ENCODE measurements around the gene SKIL.

The SKIL gene

GRCh38 chr3:170372190-170372879 is 14.8 kb downstream of the SKIL start:
- DNase-seq (ENCODE audit: insufficient read length, low spot score) (no peak), FAIRE-seq (peak; percentile 69)
- TF ChIP-seq, protein P1, sequence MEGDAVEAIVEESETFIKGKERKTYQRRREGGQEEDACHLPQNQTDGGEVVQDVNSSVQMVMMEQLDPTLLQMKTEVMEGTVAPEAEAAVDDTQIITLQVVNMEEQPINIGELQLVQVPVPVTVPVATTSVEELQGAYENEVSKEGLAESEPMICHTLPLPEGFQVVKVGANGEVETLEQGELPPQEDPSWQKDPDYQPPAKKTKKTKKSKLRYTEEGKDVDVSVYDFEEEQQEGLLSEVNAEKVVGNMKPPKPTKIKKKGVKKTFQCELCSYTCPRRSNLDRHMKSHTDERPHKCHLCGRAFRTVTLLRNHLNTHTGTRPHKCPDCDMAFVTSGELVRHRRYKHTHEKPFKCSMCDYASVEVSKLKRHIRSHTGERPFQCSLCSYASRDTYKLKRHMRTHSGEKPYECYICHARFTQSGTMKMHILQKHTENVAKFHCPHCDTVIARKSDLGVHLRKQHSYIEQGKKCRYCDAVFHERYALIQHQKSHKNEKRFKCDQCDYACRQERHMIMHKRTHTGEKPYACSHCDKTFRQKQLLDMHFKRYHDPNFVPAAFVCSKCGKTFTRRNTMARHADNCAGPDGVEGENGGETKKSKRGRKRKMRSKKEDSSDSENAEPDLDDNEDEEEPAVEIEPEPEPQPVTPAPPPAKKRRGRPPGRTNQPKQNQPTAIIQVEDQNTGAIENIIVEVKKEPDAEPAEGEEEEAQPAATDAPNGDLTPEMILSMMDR (IDR thresholded peaks at IDR 0.05; ENCODE audit: insufficient read depth, missing control alignments) = no peak

- TF ChIP-seq, protein P1 (IDR thresholded peaks at IDR 0.05; ENCODE audit: insufficient read depth, missing control alignments) = no peak
- DNase-seq (ENCODE audit: insufficient read length, low spot score) (no peak), FAIRE-seq (no peak)
These were observed 26.1 kb downstream of the SKIL start for GRCh38 chr3:170383567-170383966.

DNA sequence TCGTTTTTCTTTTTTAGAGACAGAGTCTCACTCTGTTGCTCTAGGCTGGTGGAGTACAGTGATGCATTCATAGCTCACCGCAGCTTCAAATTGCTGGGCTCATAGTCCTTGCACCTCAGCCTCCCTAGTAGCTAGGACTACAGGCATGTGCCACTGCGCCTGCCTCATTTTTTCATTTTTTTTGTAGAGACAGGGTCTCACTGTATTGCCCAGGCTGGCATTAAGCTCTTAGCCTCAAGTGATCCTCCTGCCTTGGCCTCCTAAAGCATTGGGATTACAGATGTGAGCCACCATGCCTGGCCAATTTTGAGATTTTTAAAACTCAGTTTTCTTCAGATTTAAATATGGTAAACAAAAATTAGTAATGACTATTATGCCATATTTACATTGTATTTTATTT is 29.0 kb downstream of the SKIL start:
- TF ChIP-seq, protein P1 (IDR thresholded peaks at IDR 0.05; ENCODE audit: insufficient read depth, missing control alignments) = no peak
- FAIRE-seq (no peak), DNase-seq (ENCODE audit: insufficient read length, low spot score) (no peak)

- no peak for DNase-seq (ENCODE audit: insufficient read length, low spot score)
- TF ChIP-seq, protein P1 (IDR thresholded peaks at IDR 0.05; ENCODE audit: insufficient read depth, missing control alignments) = no peak
- FAIRE-seq = peak; percentile 48
These were observed 30.4 kb downstream of the SKIL start for GRCh38 chr3:170387950-170388349.

- TF ChIP-seq, protein P1 (IDR thresholded peaks at IDR 0.05; ENCODE audit: insufficient read depth, missing control alignments) = no peak
- DNase-seq (ENCODE audit: insufficient read length, low spot score) = no peak
- no peak for FAIRE-seq
These were observed 33.6 kb downstream of the SKIL start for GRCh38 chr3:170391108-170391507.

- FAIRE-seq (no peak), DNase-seq (ENCODE audit: insufficient read length, low spot score) (no peak)
- TF ChIP-seq, protein P1 (IDR thresholded peaks at IDR 0.05; ENCODE audit: insufficient read depth, missing control alignments) = no peak
These were observed 40.2 kb downstream of the SKIL start for GRCh38 chr3:170397685-170398084.

DNA sequence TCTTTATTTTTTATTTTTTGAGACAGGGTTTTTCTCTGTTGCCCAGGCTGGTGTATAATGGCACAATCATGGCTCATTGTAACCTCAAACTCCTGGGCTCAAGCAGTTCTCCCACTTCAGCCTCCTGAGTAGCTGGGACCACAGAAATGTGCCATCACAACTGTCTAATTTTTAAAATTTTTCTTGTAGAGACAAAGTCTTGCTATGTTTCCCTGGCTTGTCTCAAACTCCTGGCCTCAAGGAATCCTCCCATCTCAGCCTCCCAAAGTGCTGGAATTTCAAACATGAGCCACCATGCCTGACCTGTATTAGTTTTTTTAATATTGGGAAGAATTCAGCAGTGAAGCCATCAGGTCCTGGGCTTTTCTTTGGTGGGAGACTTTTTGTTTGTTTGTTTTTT is 47.6 kb downstream of the SKIL start:
- DNase-seq (ENCODE audit: insufficient read length, low spot score) = no peak
- no peak for FAIRE-seq
- TF ChIP-seq, protein P1 (IDR thresholded peaks at IDR 0.05; ENCODE audit: insufficient read depth, missing control alignments) = no peak
